ENCODE results near the gene GPC6.

Gene GPC6

GRCh38 chr13:93344048-93344705 lies 117.6 kb downstream of the GPC6 start:
- no peak overlapping the region for H3K4me3 ChIP-seq (ENCODE audit: low read length)
- TF ChIP-seq, protein P1, sequence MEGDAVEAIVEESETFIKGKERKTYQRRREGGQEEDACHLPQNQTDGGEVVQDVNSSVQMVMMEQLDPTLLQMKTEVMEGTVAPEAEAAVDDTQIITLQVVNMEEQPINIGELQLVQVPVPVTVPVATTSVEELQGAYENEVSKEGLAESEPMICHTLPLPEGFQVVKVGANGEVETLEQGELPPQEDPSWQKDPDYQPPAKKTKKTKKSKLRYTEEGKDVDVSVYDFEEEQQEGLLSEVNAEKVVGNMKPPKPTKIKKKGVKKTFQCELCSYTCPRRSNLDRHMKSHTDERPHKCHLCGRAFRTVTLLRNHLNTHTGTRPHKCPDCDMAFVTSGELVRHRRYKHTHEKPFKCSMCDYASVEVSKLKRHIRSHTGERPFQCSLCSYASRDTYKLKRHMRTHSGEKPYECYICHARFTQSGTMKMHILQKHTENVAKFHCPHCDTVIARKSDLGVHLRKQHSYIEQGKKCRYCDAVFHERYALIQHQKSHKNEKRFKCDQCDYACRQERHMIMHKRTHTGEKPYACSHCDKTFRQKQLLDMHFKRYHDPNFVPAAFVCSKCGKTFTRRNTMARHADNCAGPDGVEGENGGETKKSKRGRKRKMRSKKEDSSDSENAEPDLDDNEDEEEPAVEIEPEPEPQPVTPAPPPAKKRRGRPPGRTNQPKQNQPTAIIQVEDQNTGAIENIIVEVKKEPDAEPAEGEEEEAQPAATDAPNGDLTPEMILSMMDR (conservative IDR thresholded peaks at IDR 0.05; ENCODE audit: low read length): no peak
- DNase-seq (ENCODE audit: low read depth): no peak

DNA sequence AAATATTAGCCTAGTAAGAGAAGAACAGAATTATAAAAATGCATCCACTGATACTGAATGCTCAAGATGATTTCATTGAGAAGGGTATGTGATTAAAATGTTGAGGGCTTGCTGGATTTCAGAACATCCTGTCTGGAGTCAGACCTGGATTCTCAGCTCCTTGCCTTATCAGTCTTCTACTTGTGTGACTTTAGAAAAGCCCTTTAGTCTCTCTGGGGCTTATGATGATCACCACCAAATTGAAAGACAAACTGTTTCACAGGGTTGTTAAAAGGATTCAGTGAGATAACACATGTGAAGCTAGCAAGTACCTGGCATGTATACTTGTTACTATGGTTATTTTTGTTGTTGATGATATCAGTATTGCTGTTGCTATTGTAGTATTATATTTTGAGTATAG lies 118.4 kb downstream of the GPC6 start:
- no peak for DNase-seq (ENCODE audit: low read depth)
- H3K4me3 ChIP-seq (ENCODE audit: low read length): no peak overlapping the region
- TF ChIP-seq, protein P1 (conservative IDR thresholded peaks at IDR 0.05; ENCODE audit: low read length): no peak

- DNase-seq (ENCODE audit: low read depth): peak; percentile 49
- H3K4me3 ChIP-seq (ENCODE audit: low read length): no peak overlapping the region
- TF ChIP-seq, protein P1 (conservative IDR thresholded peaks at IDR 0.05; ENCODE audit: low read length): no peak
Measured at GRCh38 chr13:93345770-93346169, 119.2 kb downstream of the GPC6 start.

DNA sequence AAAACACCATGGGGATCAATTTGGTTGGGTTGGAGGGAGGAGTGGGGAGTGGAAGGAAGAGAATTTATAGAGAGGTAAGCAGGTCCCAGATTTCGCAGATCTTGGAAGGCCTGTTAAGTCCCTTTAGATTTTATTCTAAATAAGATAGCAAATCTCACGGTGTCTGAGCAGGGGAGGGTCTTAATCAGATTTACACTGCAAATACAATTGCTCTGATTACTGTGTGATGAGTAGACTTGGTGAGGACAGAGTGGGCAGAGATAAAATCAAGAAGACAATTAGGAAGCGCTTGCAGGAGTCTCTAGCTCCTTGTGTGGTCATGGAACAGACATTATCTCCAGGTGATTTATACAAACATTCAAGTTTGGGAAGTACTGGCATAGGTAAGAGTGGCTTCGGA lies 126.0 kb downstream of the GPC6 start:
- no peak for DNase-seq (ENCODE audit: low read depth)
- no peak overlapping the region for H3K4me3 ChIP-seq (ENCODE audit: low read length)
- TF ChIP-seq, protein P1 (conservative IDR thresholded peaks at IDR 0.05; ENCODE audit: low read length): no peak

- no peak for DNase-seq (ENCODE audit: low read depth)
- TF ChIP-seq, protein P1 (conservative IDR thresholded peaks at IDR 0.05; ENCODE audit: low read length): no peak
- H3K4me3 ChIP-seq (ENCODE audit: low read length): no peak overlapping the region
Measured at GRCh38 chr13:93355094-93355493, 128.5 kb downstream of the GPC6 start.

DNA sequence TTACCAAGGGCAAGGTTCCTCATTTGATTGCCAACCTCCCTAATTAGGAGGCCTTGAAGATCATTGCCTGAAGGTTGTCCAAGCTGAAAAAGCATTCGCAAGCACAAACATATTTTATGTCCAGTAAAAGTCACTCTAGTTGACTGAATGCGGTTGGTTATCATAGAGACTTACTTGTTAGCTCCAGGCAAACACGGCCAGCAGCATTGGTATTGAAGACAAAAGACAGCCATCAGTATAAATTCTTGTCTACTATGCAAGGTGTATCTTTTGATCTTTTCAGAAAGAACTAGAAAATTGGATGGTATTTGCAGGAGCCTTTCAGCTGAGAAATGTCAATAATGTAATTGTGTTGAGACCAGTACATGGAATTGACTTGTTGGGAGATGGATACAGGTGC lies 129.9 kb downstream of the GPC6 start:
- no peak overlapping the region for H3K4me3 ChIP-seq (ENCODE audit: low read length)
- DNase-seq (ENCODE audit: low read depth): no peak
- TF ChIP-seq, protein P1 (conservative IDR thresholded peaks at IDR 0.05; ENCODE audit: low read length): no peak

DNA sequence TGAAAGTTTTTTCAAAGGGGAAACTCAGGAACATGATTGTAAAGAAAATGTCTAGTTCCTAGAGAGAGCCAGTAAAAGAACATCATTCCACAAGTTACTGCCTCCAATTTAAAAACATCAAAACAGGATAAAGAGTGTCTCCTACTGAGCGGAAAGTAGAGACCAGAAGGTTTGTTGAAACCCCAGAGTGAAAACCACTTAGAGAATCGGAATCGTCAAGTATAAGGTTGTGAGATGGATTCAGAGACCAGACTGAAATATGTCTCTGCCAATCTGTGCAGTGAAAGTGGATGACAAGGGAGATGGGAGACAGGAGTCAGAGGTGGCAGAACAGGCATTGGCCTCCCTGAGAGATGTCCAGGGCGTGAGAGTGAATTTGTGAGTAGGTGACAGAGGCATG lies 133.4 kb downstream of the GPC6 start:
- TF ChIP-seq, protein P1 (conservative IDR thresholded peaks at IDR 0.05; ENCODE audit: low read length): no peak
- H3K4me3 ChIP-seq (ENCODE audit: low read length): no peak overlapping the region
- no peak for DNase-seq (ENCODE audit: low read depth)
